Omental fat pad (tissue), 4 donors: ENCODE measurements around the gene BICDL2. TPM values are rescaled to one million over a fixed set of nuclear protein-coding genes. Genes with fewer than 3 reads are reported as not detected.

Experiments
- ATAC-seq: fragments of 150-250 bp; one replicate; pipeline ENCODE4 v1.9.1; 2016; ENCODE audit warnings: mild to moderate bottlenecking, moderate library complexity; ENCODE audit not compliant: low FRiP score
- DNase-seq: peaks from one replicate; pipeline ENCODE4 v3.0.0-alpha.2; 2019; ENCODE audit warnings: low spot score
- CTCF ChIP-seq, 3 donors: fragments of 450-650 bp; IDR thresholded peaks; one replicate each; pipeline ENCODE4 v1.5.1; 2016 to 2017; ENCODE audit warnings: antibody characterized with exemption in 3 of 3, mild to moderate bottlenecking in 3 of 3, moderate library complexity in 2 of 3
- total RNA-seq, 4 donors: library from RNA; depleted of rRNA; stranded (reverse); fragments of >200 nt; gene quantifications; one replicate each; pipeline ENCODE4 v1.1.0, GENCODE V29; 2016

BICDL2 gene
- total RNA-seq, 4 donors from 2014 or later: 0.47 TPM; not detected in 3

- TF ChIP-seq CTCF (IDR thresholded peaks at IDR 0.05): no peak
- ATAC-seq (no peak), DNase-seq (no peak)
These were observed 7.1 kb downstream of the BICDL2 start for GRCh38 chr16:3029491-3030221.

- TF ChIP-seq CTCF (IDR thresholded peaks at IDR 0.05): no peak
- DNase-seq (no peak), ATAC-seq (no peak)
These were observed 7.9 kb downstream of the BICDL2 start for GRCh38 chr16:3028716-3029319.

- peak; percentile 28 for ATAC-seq
- no peak for TF ChIP-seq CTCF (IDR thresholded peaks at IDR 0.05)
- peak; percentile 82 for DNase-seq
These were observed 8.6 kb downstream of the BICDL2 start for GRCh38 chr16:3027983-3028715.

- no peak for ATAC-seq
- no peak for TF ChIP-seq CTCF (IDR thresholded peaks at IDR 0.05)
These were observed 9.3 kb downstream of the BICDL2 start for GRCh38 chr16:3027489-3027795.

GRCh38 chr16:3026609-3027488, 9.9 kb downstream of the BICDL2 start:
- TF ChIP-seq CTCF (IDR thresholded peaks at IDR 0.05): no peak
- ATAC-seq (no peak), DNase-seq (no peak)

More at GRCh38 chr16:3027489-3027795, 9.3 kb downstream of the BICDL2 start:
- DNase-seq: no peak

- TF ChIP-seq CTCF (IDR thresholded peaks at IDR 0.05): no peak
- ATAC-seq (no peak), DNase-seq (no peak)
These were observed 10.8 kb downstream of the BICDL2 start for GRCh38 chr16:3026003-3026378.
